HG02642 (cell line): ENCODE results near the gene GBGT1.

Experiments
- ATAC-seq: cut with Tn5 transposase; IDR thresholded peaks from one replicate; pipeline ENCODE4 v1.9.1; 2021; ENCODE audit warnings: mild to moderate bottlenecking; ENCODE audit not compliant: unreplicated experiment, poor library complexity

GBGT1 gene

GRCh38 chr9:133166392-133166791, 2.7 kb upstream of the GBGT1 start:
- no peak for ATAC-seq

- ATAC-seq: no peak
Measured at GRCh38 chr9:133165452-133165730, 1.7 kb upstream of the GBGT1 start.

GRCh38 chr9:133164191-133164590, 477 bp upstream of the GBGT1 start:
- ATAC-seq: no peak

GRCh38 chr9:133162861-133163503, 732 bp downstream of the GBGT1 start:
- no peak for ATAC-seq

GRCh38 chr9:133161547-133161950, 2.2 kb downstream of the GBGT1 start:
- no peak for ATAC-seq

GRCh38 chr9:133160742-133161546, 2.8 kb downstream of the GBGT1 start:
- ATAC-seq: no peak

GRCh38 chr9:133158695-133159094, 5.0 kb downstream of the GBGT1 start:
- no peak for ATAC-seq

GRCh38 chr9:133155156-133155555, 8.6 kb downstream of the GBGT1 start:
- ATAC-seq: no peak

- no peak for ATAC-seq
Measured at GRCh38 chr9:133154097-133154989, 9.4 kb downstream of the GBGT1 start.

GRCh38 chr9:133153227-133154096, 10.3 kb downstream of the GBGT1 start:
- no peak for ATAC-seq

GRCh38 chr9:133151601-133152525, 11.9 kb downstream of the GBGT1 start:
- ATAC-seq: no peak

- no peak for ATAC-seq
Measured at GRCh38 chr9:133151041-133151440, 12.7 kb downstream of the GBGT1 start.

- peak; percentile 62 for ATAC-seq
Measured at GRCh38 chr9:133149130-133150015, 14.3 kb downstream of the GBGT1 start.

GRCh38 chr9:133148199-133149129, 15.2 kb downstream of the GBGT1 start:
- ATAC-seq: peak; percentile 23

- ATAC-seq: no peak
Measured at GRCh38 chr9:133147412-133148198, 16.1 kb downstream of the GBGT1 start.

- no peak for ATAC-seq
Measured at GRCh38 chr9:133146746-133147411, 16.8 kb downstream of the GBGT1 start.
